HG03575 (cell line): ENCODE results near the gene CHST15.

Source experiments
- ATAC-seq: cut with Tn5 transposase; IDR thresholded peaks from one replicate; pipeline ENCODE4 v1.9.1; 2021; ENCODE audit not compliant: unreplicated experiment, insufficient number of reproducible peaks, low FRiP score; ENCODE audit errors: extremely low read depth

CHST15 gene

GRCh38 chr10:124056337-124056980, 36.9 kb downstream of the CHST15 start:
- ATAC-seq, result no peak

GRCh38 chr10:124053971-124054370, 39.4 kb downstream of the CHST15 start:
- ATAC-seq, result no peak

GRCh38 chr10:124052561-124052960, 40.8 kb downstream of the CHST15 start:
- ATAC-seq, result no peak

- ATAC-seq, result no peak
These were observed 43.1 kb downstream of the CHST15 start for GRCh38 chr10:124050021-124051015.

- ATAC-seq, result no peak
These were observed 43.9 kb downstream of the CHST15 start for GRCh38 chr10:124049484-124049883.

GRCh38 chr10:124048371-124049290, 44.8 kb downstream of the CHST15 start:
- no peak for ATAC-seq

GRCh38 chr10:124047427-124048152, 45.8 kb downstream of the CHST15 start:
- ATAC-seq, result no peak

GRCh38 chr10:124045801-124046355, 47.5 kb downstream of the CHST15 start:
- no peak for ATAC-seq

GRCh38 chr10:124045276-124045675, 48.1 kb downstream of the CHST15 start:
- ATAC-seq, result no peak

GRCh38 chr10:124044143-124044862, 49.1 kb downstream of the CHST15 start:
- ATAC-seq, result no peak

- no peak for ATAC-seq
These were observed 49.9 kb downstream of the CHST15 start for GRCh38 chr10:124043310-124044142.

- no peak for ATAC-seq
These were observed 50.6 kb downstream of the CHST15 start for GRCh38 chr10:124042656-124043309.

- ATAC-seq, result no peak
These were observed 51.5 kb downstream of the CHST15 start for GRCh38 chr10:124041675-124042445.

- no peak for ATAC-seq
These were observed 52.8 kb downstream of the CHST15 start for GRCh38 chr10:124040451-124041188.

GRCh38 chr10:124039483-124040013, 53.9 kb downstream of the CHST15 start:
- no peak for ATAC-seq
